K562 (cell line): ENCODE results near the gene TIPARP. TPM values are rescaled to one million over a fixed set of nuclear protein-coding genes. Genes with fewer than 3 reads are reported as not detected.
A peak's percentile ranks its signal among the peaks of the same experiment; 100 is the strongest.

Source experiments
- ARID2 ChIP-seq: fragments of 450-650 bp; IDR thresholded peaks from 2 replicates; pipeline ENCODE4 v1.6.1; 2017; ENCODE audit warnings: antibody characterized with exemption, mild to moderate bottlenecking
- CBFA2T2 ChIP-seq: fragments of 450-650 bp; conservative IDR thresholded peaks from 2 replicates; pipeline ENCODE4 v1.6.1; 2017; ENCODE audit warnings: mild to moderate bottlenecking
- CC2D1A ChIP-seq: fragments of 450-650 bp; IDR thresholded peaks from 2 replicates; pipeline ENCODE4 v1.6.1; 2017; ENCODE audit warnings: mild to moderate bottlenecking
- DPF2 ChIP-seq: fragments of 450-650 bp; IDR thresholded peaks from 2 replicates; pipeline ENCODE4 v1.6.1; 2016
- E2F3 ChIP-seq: fragments of 250-450 bp; sonication (Bioruptor Pico); IDR thresholded peaks from 2 replicates; pipeline ENCODE4 v1.4.0; 2020; ENCODE audit warnings: mild to moderate bottlenecking
- EZH2 ChIP-seq: IDR thresholded peaks from 2 replicates; pipeline ENCODE4 v1.6.1; 2012; ENCODE audit warnings: low read depth, mild to moderate bottlenecking, inconsistent platforms, low read length, borderline replicate concordance
- ILF3 ChIP-seq: fragments of 450-650 bp; IDR thresholded peaks from 2 replicates; pipeline ENCODE4 v1.6.1; 2018; ENCODE audit warnings: antibody characterized with exemption, mild to moderate bottlenecking, moderate library complexity, borderline replicate concordance
- MYC ChIP-seq, 2 experiments: fragments of 250-450 bp in 1 of 2; sonication (Bioruptor Pico) in 1 of 2; IDR thresholded peaks; 2 replicates each; pipeline versions ENCODE4 v1.5.1 to v1.6.1; 2012 to 2021; ENCODE audit warnings: low read depth in 2 of 2, borderline replicate concordance in 1 of 2, improper control_type of control experiment in 1 of 2, low read length in 1 of 2, mild to moderate bottlenecking in 1 of 2, moderate library complexity in 1 of 2
- NCOR1 ChIP-seq: fragments of 450-650 bp; IDR thresholded peaks from 2 replicates; pipeline ENCODE4 v1.6.1; 2016; ENCODE audit warnings: mild to moderate bottlenecking, moderate library complexity
- PCBP1 ChIP-seq: fragments of 200-400 bp; formaldehyde crosslinking; IDR thresholded peaks from 2 replicates; pipeline ENCODE4 v1.6.1; 2018; ENCODE audit warnings: mild to moderate bottlenecking, low read depth, low read length; ENCODE audit not compliant: poor library complexity, severe bottlenecking
- PHB2 ChIP-seq: fragments of 450-650 bp; IDR thresholded peaks from 2 replicates; pipeline ENCODE4 v1.6.1; 2017; ENCODE audit warnings: low read depth
- TAF9B ChIP-seq: fragments of 450-650 bp; IDR thresholded peaks from 2 replicates; pipeline ENCODE4 v1.6.1; 2018; ENCODE audit warnings: mild to moderate bottlenecking; ENCODE audit not compliant: partially characterized antibody
- ZNF785 ChIP-seq: fragments of 250-450 bp; sonication (Bioruptor Pico); IDR thresholded peaks from 2 replicates; pipeline ENCODE4 v1.4.0; 2020; ENCODE audit warnings: mild to moderate bottlenecking
- ZSCAN29 ChIP-seq: fragments of 450-650 bp; IDR thresholded peaks from 2 replicates; pipeline ENCODE4 v1.6.1; 2017
- polyA plus RNA-seq, 8 experiments: library from polyadenylated mRNA; depleted of rRNA in 4 of 8; stranded (reverse) in 5 of 8; unstranded in 3 of 8; fragments of >200 nt; fragmentation: Nextera tagmentation in 2 of 8; fragmentation: Illumina TruSeq in 1 of 8; extraction: Ambion mirVana in 2 of 8; extraction: Trizol in 1 of 8; gene quantifications; 2 replicates each; pipeline versions ENCODE4 v1.2.1 to v1.2.3, GENCODE V29; 2011 to 2014; ENCODE audit warnings: inconsistent platforms in 1 of 8, missing spikeins in 1 of 8
- total RNA-seq, 7 experiments: library from RNA; depleted of rRNA in 6 of 7; stranded (reverse); fragments of >200 nt in 6 of 7; fragmentation: Illumina TruSeq in 2 of 7; extraction: Trizol in 2 of 7; gene quantifications; 2 replicates each; pipeline versions ENCODE4 v1.2.1 to v1.2.3, GENCODE V29; 2011 to 2021; ENCODE audit warnings: low replicate concordance in 1 of 7
- TF ChIP-seq, protein P1 (sequence below), 2 experiments: IDR thresholded peaks; 2 replicates each; pipeline ENCODE4 v1.6.1; 2012; ENCODE audit warnings: improper control_type of control experiment in 2 of 2, low read depth in 2 of 2, low read length in 2 of 2, borderline replicate concordance in 1 of 2
- TF ChIP-seq, protein P2 (sequence below), 2 experiments: fragments of 450-650 bp in 1 of 2; IDR thresholded peaks; 2 replicates each; pipeline ENCODE4 v1.6.1; 2011 to 2017; ENCODE audit warnings: low read depth in 2 of 2, antibody characterized with exemption in 1 of 2, borderline replicate concordance in 1 of 2, low read length in 1 of 2, mild to moderate bottlenecking in 1 of 2, mixed read lengths in 1 of 2; ENCODE audit not compliant: control insufficient read depth in 1 of 2
- TF ChIP-seq, protein P3 (sequence below): fragments of 250-450 bp; sonication (Bioruptor Pico); IDR thresholded peaks from 2 replicates; pipeline ENCODE4 v1.8.0; 2021; ENCODE audit warnings: mild to moderate bottlenecking, moderate library complexity
- TF ChIP-seq, protein P4 (sequence below): fragments of 250-450 bp; sonication (Bioruptor Pico); IDR thresholded peaks from 2 replicates; pipeline ENCODE4 v1.5.0; 2022; ENCODE audit warnings: mild to moderate bottlenecking

The TIPARP gene
- total and polyA plus RNA-seq, 9 of the 15 experiments (the other 6 are each of a cell fraction or from before 2014, with no cell fraction given) = 2.4 to 29.4 (median 15.1) TPM

DNA sequence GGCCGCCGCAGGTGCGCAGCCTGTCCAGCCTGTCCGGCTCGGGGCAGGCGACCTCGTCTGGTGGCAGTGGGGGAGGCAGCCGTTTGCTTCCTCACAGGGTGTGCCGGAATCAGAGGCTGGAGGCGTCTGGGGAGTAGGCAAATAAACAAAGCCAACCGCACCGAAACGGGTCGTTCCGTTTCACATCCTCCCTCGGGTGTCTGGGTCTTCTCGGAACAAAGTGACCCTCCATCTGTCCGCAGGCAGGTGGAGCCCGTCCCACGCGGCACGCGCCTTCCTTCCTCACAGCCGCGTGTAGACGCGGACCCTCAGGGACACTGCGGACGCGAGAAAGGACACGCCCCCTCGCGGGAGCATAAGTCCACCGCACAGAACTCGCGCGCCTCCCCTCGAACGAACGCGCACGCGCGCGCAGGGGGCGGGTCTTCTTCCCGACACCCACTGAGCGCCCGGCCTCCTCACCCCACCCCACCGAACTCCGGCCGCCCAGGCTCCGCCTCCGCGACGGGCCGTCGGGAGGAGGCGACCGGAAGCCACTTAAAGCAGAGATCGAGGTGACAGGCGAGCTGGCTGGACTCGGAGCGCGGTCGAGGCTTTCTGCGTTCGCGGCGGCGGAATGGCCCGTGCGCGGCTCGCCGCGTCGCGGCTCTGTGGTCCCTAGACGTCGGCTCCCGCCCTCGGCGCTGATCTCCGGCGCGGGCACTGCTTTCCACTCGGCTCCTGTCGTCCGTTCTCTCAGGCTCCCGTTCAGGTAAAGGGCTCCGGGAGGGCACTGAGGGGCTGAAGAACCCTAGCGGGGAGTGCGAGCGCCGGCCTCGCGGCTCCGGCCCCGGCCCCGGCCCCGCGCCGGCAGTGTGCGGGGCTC lies at the start of gene TIPARP (continued):
- TF ChIP-seq, protein P1, sequence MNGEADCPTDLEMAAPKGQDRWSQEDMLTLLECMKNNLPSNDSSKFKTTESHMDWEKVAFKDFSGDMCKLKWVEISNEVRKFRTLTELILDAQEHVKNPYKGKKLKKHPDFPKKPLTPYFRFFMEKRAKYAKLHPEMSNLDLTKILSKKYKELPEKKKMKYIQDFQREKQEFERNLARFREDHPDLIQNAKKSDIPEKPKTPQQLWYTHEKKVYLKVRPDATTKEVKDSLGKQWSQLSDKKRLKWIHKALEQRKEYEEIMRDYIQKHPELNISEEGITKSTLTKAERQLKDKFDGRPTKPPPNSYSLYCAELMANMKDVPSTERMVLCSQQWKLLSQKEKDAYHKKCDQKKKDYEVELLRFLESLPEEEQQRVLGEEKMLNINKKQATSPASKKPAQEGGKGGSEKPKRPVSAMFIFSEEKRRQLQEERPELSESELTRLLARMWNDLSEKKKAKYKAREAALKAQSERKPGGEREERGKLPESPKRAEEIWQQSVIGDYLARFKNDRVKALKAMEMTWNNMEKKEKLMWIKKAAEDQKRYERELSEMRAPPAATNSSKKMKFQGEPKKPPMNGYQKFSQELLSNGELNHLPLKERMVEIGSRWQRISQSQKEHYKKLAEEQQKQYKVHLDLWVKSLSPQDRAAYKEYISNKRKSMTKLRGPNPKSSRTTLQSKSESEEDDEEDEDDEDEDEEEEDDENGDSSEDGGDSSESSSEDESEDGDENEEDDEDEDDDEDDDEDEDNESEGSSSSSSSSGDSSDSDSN (IDR thresholded peaks at IDR 0.05; ENCODE audit: borderline replicate concordance in 1 of 2, low read depth in 2 of 2, low read length in 2 of 2) = peak; percentile 96 to 99
- TF ChIP-seq, protein P2, sequence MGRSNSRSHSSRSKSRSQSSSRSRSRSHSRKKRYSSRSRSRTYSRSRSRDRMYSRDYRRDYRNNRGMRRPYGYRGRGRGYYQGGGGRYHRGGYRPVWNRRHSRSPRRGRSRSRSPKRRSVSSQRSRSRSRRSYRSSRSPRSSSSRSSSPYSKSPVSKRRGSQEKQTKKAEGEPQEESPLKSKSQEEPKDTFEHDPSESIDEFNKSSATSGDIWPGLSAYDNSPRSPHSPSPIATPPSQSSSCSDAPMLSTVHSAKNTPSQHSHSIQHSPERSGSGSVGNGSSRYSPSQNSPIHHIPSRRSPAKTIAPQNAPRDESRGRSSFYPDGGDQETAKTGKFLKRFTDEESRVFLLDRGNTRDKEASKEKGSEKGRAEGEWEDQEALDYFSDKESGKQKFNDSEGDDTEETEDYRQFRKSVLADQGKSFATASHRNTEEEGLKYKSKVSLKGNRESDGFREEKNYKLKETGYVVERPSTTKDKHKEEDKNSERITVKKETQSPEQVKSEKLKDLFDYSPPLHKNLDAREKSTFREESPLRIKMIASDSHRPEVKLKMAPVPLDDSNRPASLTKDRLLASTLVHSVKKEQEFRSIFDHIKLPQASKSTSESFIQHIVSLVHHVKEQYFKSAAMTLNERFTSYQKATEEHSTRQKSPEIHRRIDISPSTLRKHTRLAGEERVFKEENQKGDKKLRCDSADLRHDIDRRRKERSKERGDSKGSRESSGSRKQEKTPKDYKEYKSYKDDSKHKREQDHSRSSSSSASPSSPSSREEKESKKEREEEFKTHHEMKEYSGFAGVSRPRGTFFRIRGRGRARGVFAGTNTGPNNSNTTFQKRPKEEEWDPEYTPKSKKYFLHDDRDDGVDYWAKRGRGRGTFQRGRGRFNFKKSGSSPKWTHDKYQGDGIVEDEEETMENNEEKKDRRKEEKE (IDR thresholded peaks at IDR 0.05; ENCODE audit: borderline replicate concordance in 1 of 2, control insufficient read depth in 1 of 2, low read depth in 2 of 2, low read length in 1 of 2) = peak in 1 of 2 experiments; percentile 70; a peak in 1 of 4 replicates
- TF ChIP-seq ZNF785 = no peak
- TF ChIP-seq PCBP1 = peak; percentile 50
- peak; percentile 91 for TF ChIP-seq ZSCAN29
- TF ChIP-seq CC2D1A = peak; percentile 94
- no peak for TF ChIP-seq ILF3
- TF ChIP-seq, protein P3, sequence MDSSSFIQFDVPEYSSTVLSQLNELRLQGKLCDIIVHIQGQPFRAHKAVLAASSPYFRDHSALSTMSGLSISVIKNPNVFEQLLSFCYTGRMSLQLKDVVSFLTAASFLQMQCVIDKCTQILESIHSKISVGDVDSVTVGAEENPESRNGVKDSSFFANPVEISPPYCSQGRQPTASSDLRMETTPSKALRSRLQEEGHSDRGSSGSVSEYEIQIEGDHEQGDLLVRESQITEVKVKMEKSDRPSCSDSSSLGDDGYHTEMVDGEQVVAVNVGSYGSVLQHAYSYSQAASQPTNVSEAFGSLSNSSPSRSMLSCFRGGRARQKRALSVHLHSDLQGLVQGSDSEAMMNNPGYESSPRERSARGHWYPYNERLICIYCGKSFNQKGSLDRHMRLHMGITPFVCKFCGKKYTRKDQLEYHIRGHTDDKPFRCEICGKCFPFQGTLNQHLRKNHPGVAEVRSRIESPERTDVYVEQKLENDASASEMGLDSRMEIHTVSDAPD = no peak
- TF ChIP-seq DPF2 = peak; percentile 63
- peak; percentile 68 for TF ChIP-seq TAF9B
- TF ChIP-seq NCOR1 = peak; percentile 35; the same call in 1 of the 2 replicates
- TF ChIP-seq, protein P4, sequence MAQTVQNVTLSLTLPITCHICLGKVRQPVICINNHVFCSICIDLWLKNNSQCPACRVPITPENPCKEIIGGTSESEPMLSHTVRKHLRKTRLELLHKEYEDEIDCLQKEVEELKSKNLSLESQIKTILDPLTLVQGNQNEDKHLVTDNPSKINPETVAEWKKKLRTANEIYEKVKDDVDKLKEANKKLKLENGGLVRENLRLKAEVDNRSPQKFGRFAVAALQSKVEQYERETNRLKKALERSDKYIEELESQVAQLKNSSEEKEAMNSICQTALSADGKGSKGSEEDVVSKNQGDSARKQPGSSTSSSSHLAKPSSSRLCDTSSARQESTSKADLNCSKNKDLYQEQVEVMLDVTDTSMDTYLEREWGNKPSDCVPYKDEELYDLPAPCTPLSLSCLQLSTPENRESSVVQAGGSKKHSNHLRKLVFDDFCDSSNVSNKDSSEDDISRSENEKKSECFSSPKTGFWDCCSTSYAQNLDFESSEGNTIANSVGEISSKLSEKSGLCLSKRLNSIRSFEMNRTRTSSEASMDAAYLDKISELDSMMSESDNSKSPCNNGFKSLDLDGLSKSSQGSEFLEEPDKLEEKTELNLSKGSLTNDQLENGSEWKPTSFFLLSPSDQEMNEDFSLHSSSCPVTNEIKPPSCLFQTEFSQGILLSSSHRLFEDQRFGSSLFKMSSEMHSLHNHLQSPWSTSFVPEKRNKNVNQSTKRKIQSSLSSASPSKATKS (CRISPR knock-in tag) = no peak
- peak; percentile 96 for TF ChIP-seq MYC (IDR thresholded peaks at IDR 0.05; ENCODE audit: low read depth, low read length)
- peak; percentile 86; the same call in 1 of the 2 replicates for TF ChIP-seq MYC (CRISPR knock-in tag; IDR thresholded peaks at IDR 0.05; ENCODE audit: borderline replicate concordance, low read depth)
- TF ChIP-seq ARID2 = peak; percentile 83
- no peak; the same call in 1 of the 2 replicates for TF ChIP-seq CBFA2T2
- no peak for TF ChIP-seq EZH2
- no peak; the same call in 1 of the 2 replicates for TF ChIP-seq E2F3 (CRISPR knock-in tag)
- TF ChIP-seq PHB2 = no peak
